Esophagus muscularis mucosa (tissue), 4 donors: Measurements from ENCODE around the gene AUTS2.

Source experiments
- CTCF ChIP-seq, 3 experiments: fragments of 200-600 bp in 2 of 3; fragments of 450-650 bp in 1 of 3; sonication (generic) in 2 of 3; IDR thresholded peaks; one replicate each; pipeline ENCODE4 v1.5.1; 2017 to 2019; ENCODE audit warnings: antibody characterized with exemption in 3 of 3, mild to moderate bottlenecking in 2 of 3, moderate library complexity in 1 of 3
- EP300 ChIP-seq: sonication (generic); formaldehyde crosslinking; IDR thresholded peaks from one replicate; pipeline ENCODE4 v1.6.1; 2017; ENCODE audit warnings: antibody characterized with exemption
- POLR2A ChIP-seq: fragments of 450-650 bp; IDR thresholded peaks from one replicate; pipeline ENCODE4 v1.6.1; 2017; ENCODE audit warnings: antibody characterized with exemption, moderate library complexity, mild to moderate bottlenecking, low read depth
- POLR2AphosphoS5 ChIP-seq, 2 donors: sonication (generic); formaldehyde crosslinking; IDR thresholded peaks; one replicate each; pipeline ENCODE4 v1.6.1; 2017; ENCODE audit warnings: antibody characterized with exemption in 2 of 2

- no peak for TF ChIP-seq CTCF (IDR thresholded peaks at IDR 0.05)
- TF ChIP-seq POLR2A: no peak
- TF ChIP-seq EP300: no peak
- no peak for TF ChIP-seq POLR2AphosphoS5 (IDR thresholded peaks at IDR 0.05)
These were observed 534.8 kb downstream of the AUTS2 start for GRCh38 chr7:70132852-70133690.
